H1 (cell line): Measurements from ENCODE around the gene WEE1. TPM values are rescaled to one million over a fixed set of nuclear protein-coding genes. Genes with fewer than 3 reads are reported as not detected.
"Not testable (repeated sequence)": the region's sequence is repeated elsewhere in the genome, so short reads cannot be mapped to it uniquely, and the experiment has no call there.

ENCODE experiments used
- CTCF ChIA-PET: fragments of 300-600 bp; sonication (Branson Sonifier 250); formaldehyde crosslinking; loops from one replicate; lab custom pipeline; 2021; ENCODE audit not compliant: partially characterized antibody; lab: Charles Lee
- POLR2A ChIA-PET: fragments of 300-600 bp; sonication (Branson Sonifier 250); formaldehyde crosslinking; loops from one replicate; lab custom pipeline; 2021; ENCODE audit warnings: inconsistent platforms; ENCODE audit not compliant: partially characterized antibody; lab: Charles Lee
- DNase-seq, 2 experiments: peaks; one replicate each; pipeline versions ENCODE4 v3.0.0 to v3.0.0-alpha.2; 2010 to 2022; ENCODE audit warnings: low spot score in 2 of 2, low read depth in 1 of 2, mixed read lengths in 1 of 2
- FAIRE-seq: peaks from 2 replicates; lab custom pipeline; 2011; peaks lifted over from hg19 to GRCh38; lab: Jason Lieb, UNC
- H2AFZ ChIP-seq: 2 replicates; pipeline ENCODE4 v1.8.1; 2012; ENCODE audit warnings: low read length, inconsistent platforms
- H2AK5ac ChIP-seq: 2 replicates; pipeline ENCODE4 v1.6.1; 2013; ENCODE audit warnings: low read depth, low read length
- H2BK120ac ChIP-seq: replicated peaks from 2 replicates; pipeline ENCODE3; 2013; ENCODE audit warnings: low read depth, low read length, inconsistent platforms
- H2BK12ac ChIP-seq: 2 replicates; pipeline ENCODE4 v1.6.1; 2013; ENCODE audit warnings: low read depth, low read length
- H2BK15ac ChIP-seq: 2 replicates; pipeline ENCODE4 v1.6.1; 2013; ENCODE audit warnings: low read length
- H2BK20ac ChIP-seq: 2 replicates; pipeline ENCODE4 v1.6.1; 2013; ENCODE audit warnings: low read length
- H2BK5ac ChIP-seq: 2 replicates; pipeline ENCODE4 v1.6.1; 2013; ENCODE audit warnings: low read depth, low read length
- H3K14ac ChIP-seq: 2 replicates; pipeline ENCODE4 v1.6.1; 2013; ENCODE audit warnings: inconsistent platforms; ENCODE audit not compliant: insufficient read length
- H3K18ac ChIP-seq: 2 replicates; pipeline ENCODE4 v1.6.1; 2013; ENCODE audit warnings: low read length; ENCODE audit errors: extremely low read depth
- H3K23ac ChIP-seq: 2 replicates; pipeline ENCODE4 v1.6.1; 2013; ENCODE audit warnings: inconsistent platforms; ENCODE audit not compliant: insufficient read length
- H3K23me2 ChIP-seq: 2 replicates; pipeline ENCODE4 v1.6.1; 2013; ENCODE audit warnings: low read depth, low read length
- H3K27ac ChIP-seq: 2 replicates; pipeline ENCODE4 v1.6.1; 2011; ENCODE audit warnings: low read depth, low read length, inconsistent platforms
- H3K27me3 ChIP-seq, 4 experiments: replicated peaks in 1 of 4; 1 replicate in 1 of 4; 2 replicates in 3 of 4; pipeline versions ENCODE4 v1.6.1 to v1.8.1; 2011 to 2013; ENCODE audit warnings: low read length in 3 of 4, mild to moderate bottlenecking in 3 of 4, inconsistent platforms in 2 of 4, mixed read lengths in 2 of 4, moderate library complexity in 1 of 4; ENCODE audit not compliant: control insufficient read depth in 3 of 4, insufficient read depth in 3 of 4; ENCODE audit errors: extremely low read depth in 1 of 4
- H3K36me3 ChIP-seq, 4 experiments: 2 replicates each; pipeline versions ENCODE4 v1.6.1 to v1.8.1; 2011 to 2013; ENCODE audit warnings: mild to moderate bottlenecking in 4 of 4, low read length in 3 of 4, moderate library complexity in 2 of 4, control low read depth in 1 of 4, inconsistent platforms in 1 of 4; ENCODE audit not compliant: insufficient read depth in 4 of 4, control insufficient read depth in 2 of 4
- H3K4ac ChIP-seq: replicated peaks from 2 replicates; pipeline ENCODE3; 2013; ENCODE audit warnings: low read length, low read depth, mixed read lengths, inconsistent platforms; ENCODE audit not compliant: insufficient read length
- H3K4me1 ChIP-seq, 4 experiments: replicated peaks in 1 of 4; 1 replicate in 1 of 4; 2 replicates in 3 of 4; pipeline versions ENCODE4 v1.6.1 to v1.8.1; 2011 to 2013; ENCODE audit warnings: low read length in 3 of 4, inconsistent platforms in 2 of 4, mixed read lengths in 1 of 4; ENCODE audit not compliant: insufficient read depth in 4 of 4, control insufficient read depth in 3 of 4
- H3K4me2 ChIP-seq, 2 experiments: 2 replicates each; pipeline versions ENCODE4 v1.6.1 to v1.8.1; 2011 to 2013; ENCODE audit warnings: low read depth in 2 of 2, low read length in 2 of 2, control low read depth in 1 of 2, inconsistent platforms in 1 of 2, mild to moderate bottlenecking in 1 of 2; ENCODE audit not compliant: insufficient read depth in 1 of 2
- H3K4me3 ChIP-seq, 4 experiments: fragments of 200-600, 300-600 bp in 1 of 4; sonication (generic), shearing (Covaris generic), sonication (Bioruptor Twin) in 1 of 4; 2 replicates each; pipeline versions ENCODE4 v1.5.1 to v1.8.1; 2011 to 2016; ENCODE audit warnings: low read length in 4 of 4, low read depth in 3 of 4, control low read depth in 2 of 4, inconsistent platforms in 2 of 4, mild to moderate bottlenecking in 2 of 4, mixed read lengths in 1 of 4, moderate library complexity in 1 of 4; ENCODE audit not compliant: insufficient read depth in 2 of 4; ENCODE audit errors: extremely low read depth in 1 of 4
- H3K56ac ChIP-seq: replicated peaks from 2 replicates; pipeline ENCODE3; 2013; ENCODE audit warnings: low read depth, mild to moderate bottlenecking, mixed read lengths, low read length, inconsistent platforms; ENCODE audit not compliant: insufficient read length
- H3K79me1 ChIP-seq: 2 replicates; pipeline ENCODE4 v1.6.1; 2013; ENCODE audit warnings: low read depth, low read length, control low read depth
- H3K79me2 ChIP-seq, 2 experiments: 2 replicates each; pipeline versions ENCODE4 v1.6.1 to v1.8.1; 2012 to 2013; ENCODE audit warnings: low read length in 2 of 2, mild to moderate bottlenecking in 2 of 2, inconsistent platforms in 1 of 2; ENCODE audit not compliant: insufficient read depth in 2 of 2, control insufficient read depth in 1 of 2
- H3K9ac ChIP-seq, 4 experiments: replicated peaks in 1 of 4; 1 replicate in 1 of 4; 2 replicates in 3 of 4; pipeline versions ENCODE4 v1.6.1 to v1.8.1; 2011 to 2013; ENCODE audit warnings: low read depth in 3 of 4, low read length in 3 of 4, control low read depth in 2 of 4, mild to moderate bottlenecking in 2 of 4, moderate library complexity in 2 of 4, inconsistent platforms in 1 of 4; ENCODE audit errors: extremely low read depth in 1 of 4
- H3K9me3 ChIP-seq, 2 experiments: 2 replicates each; pipeline versions ENCODE4 v1.6.1 to v1.8.1; 2012 to 2013; ENCODE audit warnings: mild to moderate bottlenecking in 2 of 2, moderate library complexity in 2 of 2, control low read depth in 1 of 2, inconsistent platforms in 1 of 2, low read depth in 1 of 2, low read length in 1 of 2, mixed read lengths in 1 of 2; ENCODE audit not compliant: insufficient read depth in 2 of 2
- H4K20me1 ChIP-seq, 2 experiments: replicated peaks in 1 of 2; 2 replicates each; pipeline versions ENCODE3 to v1.8.1; 2011 to 2013; ENCODE audit warnings: inconsistent platforms in 2 of 2, low read length in 2 of 2, mild to moderate bottlenecking in 1 of 2; ENCODE audit not compliant: insufficient read depth in 2 of 2, control insufficient read depth in 1 of 2
- H4K5ac ChIP-seq: 2 replicates; pipeline ENCODE4 v1.6.1; 2013; ENCODE audit warnings: low read length, low read depth, mixed read lengths, inconsistent platforms; ENCODE audit not compliant: insufficient read length
- H4K8ac ChIP-seq: 2 replicates; pipeline ENCODE4 v1.8.0; 2013; ENCODE audit warnings: mild to moderate bottlenecking, moderate library complexity, low read length, inconsistent platforms; ENCODE audit not compliant: insufficient read depth; ENCODE audit errors: extremely low read depth
- H4K91ac ChIP-seq: replicated peaks from 2 replicates; pipeline ENCODE3; 2013; ENCODE audit warnings: low read length, mixed read lengths, inconsistent platforms; ENCODE audit not compliant: insufficient read length
- WGBS, 2 experiments: shearing (Covaris generic) in 1 of 2; methylation state at CpG; one replicate each; pipeline versions ENCODE4 v1.1.6 to v1.1.7; 2013 to 2015; ENCODE audit warnings: low lambda C conversion rate in 2 of 2, mixed read lengths in 2 of 2, inconsistent platforms in 1 of 2, low coverage in 1 of 2, missing lambda C conversion rate in 1 of 2; ENCODE audit not compliant: insufficient replicate concordance in 2 of 2, insufficient coverage in 1 of 2, insufficient read length in 1 of 2; ENCODE audit errors: extremely low coverage in 1 of 2, missing lambda C conversion rate in 1 of 2; 5-methylcytosine and 5-hydroxymethylcytosine counted together
- polyA plus RNA-seq, 7 experiments: library from polyadenylated mRNA; depleted of rRNA in 3 of 7; stranded (reverse) in 5 of 7; unstranded in 2 of 7; fragments of >200 nt in 5 of 7; fragments of 200-250 nt in 2 of 7; gene quantifications; 1 replicate in 5 of 7; 2 replicates in 1 of 7; 4 replicates in 1 of 7; pipeline versions ENCODE4 v1.2.1 to v1.2.3, GENCODE V29; 2011 to 2013; ENCODE audit warnings: missing spikeins in 2 of 7, mixed read lengths in 2 of 7
- total RNA-seq: library from RNA; stranded (reverse); fragmentation: NEBNext Ultra II Directional; extraction: Animal tissue kit (Norgen Biotek cat#: 25700); gene quantifications from 2 replicates; pipeline ENCODE4 v1.2.1, GENCODE V29; 2021

WEE1 gene
- total and polyA plus RNA-seq, 2 of the 8 experiments (the other 6 are each of a cell fraction or from before 2014, with no cell fraction given): 40.8 to 120 TPM

- H2BK12ac ChIP-seq: 0 out of 2 replicates have a peak overlapping the region, but pooled peaks have one; percentile 88
- POLR2A ChIA-PET: interaction anchor here (0.6 to 1.5 kb wide), 5 partner anchors 10 to 143 kb away, joined by 3 to 4 read pairs (median 3); partner anchors contain the start of genes SWAP70 and ZNF143
- H3K9me3 ChIP-seq, H2BK15ac ChIP-seq, H2BK120ac ChIP-seq, H3K23me2 ChIP-seq, H3K14ac ChIP-seq, H3K4ac ChIP-seq, H2AK5ac ChIP-seq, H3K4me3 ChIP-seq, H3K27me3 ChIP-seq, H3K36me3 ChIP-seq, H2BK5ac ChIP-seq, H3K79me2 ChIP-seq, H3K27ac ChIP-seq, FAIRE-seq, H4K8ac ChIP-seq, H3K23ac ChIP-seq, H3K56ac ChIP-seq, H4K20me1 ChIP-seq, H3K9ac ChIP-seq, H3K4me2 ChIP-seq, H3K18ac ChIP-seq, H2BK20ac ChIP-seq, H3K79me1 ChIP-seq, H4K91ac ChIP-seq, H4K5ac ChIP-seq: not testable (repeated sequence)
- 0 out of 2 replicates have a peak overlapping the region, but pooled peaks have one; percentile 35 for H2AFZ ChIP-seq
- peak in 1 of 2 experiments; percentile 31 for DNase-seq
- CTCF ChIA-PET: interaction anchor here (0.8 to 2.7 kb wide), 3 partner anchors 10 to 145 kb away, joined by 3 to 11 read pairs (median 9); no protein-coding TSS in a partner anchor
- H3K4me1 ChIP-seq: peaks cover 5 to 13% (median 8%) of the 10 kb centered on the region in 4 experiments
- WGBS, 2 experiments: 96% methylated on average over 12 of the region's 14 CpGs; no CpG with 5 or more reads in 1 of the 2 experiments
Measured at GRCh38 chr11:9603214-9603613, 29.7 kb downstream of the WEE1 start.
